GM21737 (cell line): Measurements from ENCODE around the gene CYP46A1.

Experiments
- ATAC-seq: cut with Tn5 transposase; IDR thresholded peaks from one replicate; pipeline ENCODE4 v1.9.1; 2021; ENCODE audit warnings: mild to moderate bottlenecking, moderate library complexity; ENCODE audit not compliant: unreplicated experiment

Gene CYP46A1

DNA sequence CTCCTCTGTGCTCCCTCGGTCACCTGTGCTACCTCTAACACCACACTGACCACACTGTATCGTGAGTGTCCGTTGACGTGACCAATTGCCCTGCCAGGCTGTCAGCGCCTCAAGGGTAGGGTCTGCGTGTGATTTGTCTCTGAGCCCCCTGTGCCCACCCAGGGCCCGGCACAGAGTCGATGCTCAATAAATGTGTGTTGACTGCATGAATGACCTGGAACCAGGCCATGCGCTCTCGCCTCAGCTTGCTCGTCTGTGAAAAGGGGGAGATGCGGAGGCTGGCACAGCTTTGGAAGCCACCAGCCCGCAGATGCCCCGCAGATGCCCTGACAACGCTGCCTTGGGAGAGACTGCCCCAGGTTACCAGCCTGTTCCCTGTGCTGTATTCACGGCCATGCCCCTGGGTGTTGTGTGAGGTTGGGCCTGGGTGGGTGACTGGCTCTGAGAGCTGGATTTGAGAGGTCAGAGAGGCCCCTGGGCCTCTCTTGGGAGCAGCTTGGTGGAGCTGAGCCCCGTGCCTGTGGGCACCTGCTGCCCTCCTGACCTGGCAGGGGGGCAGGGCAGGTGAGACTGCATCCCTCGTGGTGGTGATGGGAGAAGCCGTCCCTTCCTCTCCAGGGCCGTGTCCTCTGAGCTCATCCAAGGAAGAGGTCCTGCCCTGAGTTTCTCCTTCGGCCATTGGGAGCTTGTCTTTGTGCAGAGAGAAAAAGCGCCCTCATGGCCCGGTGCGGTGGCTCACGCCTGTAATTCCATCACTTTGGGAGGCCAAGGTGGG is 43.2 kb downstream of the CYP46A1 start:
- no peak for ATAC-seq

DNA sequence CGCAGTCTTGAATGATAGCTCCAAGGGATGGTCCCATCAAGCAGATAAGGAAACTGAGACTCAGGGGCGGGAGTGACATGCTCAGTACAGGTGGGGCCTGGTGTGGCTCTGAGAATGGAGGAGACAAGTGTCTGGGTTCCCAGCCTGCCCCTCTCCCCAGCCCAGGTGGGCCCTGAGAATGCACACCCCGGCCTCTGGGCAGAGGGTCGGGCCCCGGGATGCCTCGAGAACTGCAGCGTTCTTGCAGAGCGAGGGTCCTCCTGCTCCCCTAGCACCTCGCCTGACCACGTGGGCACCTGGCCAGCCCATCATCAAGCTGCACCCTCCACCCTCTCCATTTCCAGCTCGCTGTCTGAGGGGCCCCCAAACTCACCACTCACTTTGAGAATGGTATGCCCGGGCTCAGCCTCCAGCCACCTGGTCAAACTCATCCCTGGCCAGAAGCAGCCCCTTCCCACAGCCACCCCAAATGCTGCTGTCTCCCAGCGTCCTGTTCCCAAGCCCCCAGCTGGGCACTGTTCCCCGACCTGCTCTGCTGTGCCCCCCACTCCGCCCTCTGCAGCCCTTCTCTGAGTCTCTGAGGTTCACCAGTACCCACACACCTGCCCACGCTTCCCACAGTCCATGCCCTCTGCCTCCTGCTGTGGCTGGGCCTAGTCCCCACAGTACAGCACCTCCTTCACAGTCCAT is 44.3 kb downstream of the CYP46A1 start:
- no peak for ATAC-seq

DNA sequence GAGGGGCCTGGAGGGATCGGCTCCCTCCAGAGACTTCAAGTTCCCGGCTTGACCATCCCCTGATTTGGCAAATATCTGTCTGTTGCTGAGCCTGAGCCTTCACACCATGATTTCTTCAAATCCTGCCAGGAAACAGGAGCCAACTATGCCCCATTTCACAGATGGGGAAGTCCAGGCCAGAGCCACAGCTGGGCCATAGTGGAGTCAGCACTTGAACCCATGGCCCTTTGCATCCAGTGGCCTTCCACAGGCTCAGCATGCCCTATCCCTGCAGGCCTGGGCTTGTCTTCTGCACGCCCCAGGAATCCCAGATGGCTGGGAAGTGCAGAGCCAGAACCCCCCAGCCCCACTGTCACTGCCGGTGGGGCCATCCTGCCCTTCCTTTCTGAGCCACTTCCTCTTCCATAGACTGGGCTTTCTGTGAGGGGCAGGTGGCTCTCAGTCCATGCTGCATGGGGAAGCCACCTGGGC is 44.9 kb downstream of the CYP46A1 start:
- no peak for ATAC-seq

DNA sequence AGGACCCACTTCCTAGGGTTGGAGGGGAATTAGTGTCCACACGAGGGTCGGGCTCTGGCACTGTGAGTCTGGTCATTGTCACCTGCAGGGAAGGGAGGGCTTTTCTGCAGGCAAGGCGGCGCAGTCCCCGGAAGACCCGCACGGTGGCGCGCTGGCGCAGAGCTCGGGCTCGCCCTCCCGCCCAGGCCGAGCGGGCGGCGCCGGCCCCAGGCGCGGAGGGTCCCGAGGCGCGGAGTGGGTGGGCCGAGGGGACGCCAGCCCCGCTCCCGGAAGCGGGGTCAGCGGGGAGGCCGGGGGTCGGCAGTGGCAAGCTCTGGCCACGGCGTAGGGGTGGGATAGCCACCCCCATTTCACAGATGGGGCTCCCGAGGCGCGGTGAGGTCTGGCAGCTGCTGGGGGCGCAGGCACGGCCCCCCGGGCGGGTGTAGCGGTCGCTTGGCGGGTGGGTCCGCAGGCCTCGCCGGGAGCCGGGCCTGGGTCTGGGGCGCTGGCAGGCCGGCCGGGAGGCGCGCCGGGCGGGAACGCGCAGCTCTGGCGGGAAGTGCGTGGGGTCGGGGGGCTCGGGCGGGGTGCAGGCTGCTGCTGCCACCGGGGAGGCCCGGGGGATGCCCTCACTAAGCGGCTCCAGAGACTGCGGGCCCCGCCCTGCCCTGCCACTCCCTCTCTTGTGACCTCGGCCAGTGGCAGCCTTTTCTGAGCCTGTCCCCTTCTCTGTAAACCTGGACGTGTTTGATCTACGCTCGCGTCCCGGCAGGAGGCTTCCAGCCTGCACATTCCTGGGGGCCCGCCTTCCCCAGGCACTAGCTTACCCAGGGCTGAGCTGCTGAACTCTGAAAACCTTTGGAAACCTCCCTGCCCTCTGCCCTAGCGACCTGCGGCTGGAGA is 46.1 kb downstream of the CYP46A1 start:
- peak; percentile 72 for ATAC-seq

DNA sequence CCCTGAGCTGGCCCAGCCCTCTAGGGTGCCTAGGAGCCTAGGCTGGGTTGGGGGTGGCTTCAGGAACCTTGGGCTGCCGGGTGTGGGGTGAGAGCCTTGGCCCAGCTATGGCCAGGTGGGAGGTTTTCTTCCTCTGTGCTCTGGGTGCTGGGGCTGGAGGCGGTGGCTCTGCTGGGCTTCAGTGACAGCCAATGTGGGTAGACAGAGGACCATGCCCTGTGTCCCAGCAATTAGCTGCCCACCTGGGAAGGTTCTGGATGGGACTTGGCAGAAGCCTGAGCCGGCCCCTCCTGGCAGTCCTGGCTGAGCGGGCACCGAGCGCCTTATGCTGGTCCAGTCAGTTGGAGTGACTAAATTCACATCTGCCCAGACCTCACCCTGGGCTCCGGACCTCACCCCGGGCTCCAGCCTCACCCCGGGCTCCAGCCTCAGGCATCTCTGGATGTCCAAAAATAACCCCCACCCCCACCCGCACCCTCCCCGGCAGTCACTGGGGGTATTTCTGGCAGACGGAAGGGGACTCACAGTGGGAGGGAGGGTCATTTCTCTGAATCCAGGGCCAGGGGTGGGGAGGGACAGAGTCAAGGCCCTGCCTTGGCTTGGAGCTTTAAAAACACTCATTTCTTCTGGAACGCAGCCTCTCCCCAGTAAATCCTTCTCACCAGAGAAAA is 46.9 kb downstream of the CYP46A1 start:
- no peak for ATAC-seq

DNA sequence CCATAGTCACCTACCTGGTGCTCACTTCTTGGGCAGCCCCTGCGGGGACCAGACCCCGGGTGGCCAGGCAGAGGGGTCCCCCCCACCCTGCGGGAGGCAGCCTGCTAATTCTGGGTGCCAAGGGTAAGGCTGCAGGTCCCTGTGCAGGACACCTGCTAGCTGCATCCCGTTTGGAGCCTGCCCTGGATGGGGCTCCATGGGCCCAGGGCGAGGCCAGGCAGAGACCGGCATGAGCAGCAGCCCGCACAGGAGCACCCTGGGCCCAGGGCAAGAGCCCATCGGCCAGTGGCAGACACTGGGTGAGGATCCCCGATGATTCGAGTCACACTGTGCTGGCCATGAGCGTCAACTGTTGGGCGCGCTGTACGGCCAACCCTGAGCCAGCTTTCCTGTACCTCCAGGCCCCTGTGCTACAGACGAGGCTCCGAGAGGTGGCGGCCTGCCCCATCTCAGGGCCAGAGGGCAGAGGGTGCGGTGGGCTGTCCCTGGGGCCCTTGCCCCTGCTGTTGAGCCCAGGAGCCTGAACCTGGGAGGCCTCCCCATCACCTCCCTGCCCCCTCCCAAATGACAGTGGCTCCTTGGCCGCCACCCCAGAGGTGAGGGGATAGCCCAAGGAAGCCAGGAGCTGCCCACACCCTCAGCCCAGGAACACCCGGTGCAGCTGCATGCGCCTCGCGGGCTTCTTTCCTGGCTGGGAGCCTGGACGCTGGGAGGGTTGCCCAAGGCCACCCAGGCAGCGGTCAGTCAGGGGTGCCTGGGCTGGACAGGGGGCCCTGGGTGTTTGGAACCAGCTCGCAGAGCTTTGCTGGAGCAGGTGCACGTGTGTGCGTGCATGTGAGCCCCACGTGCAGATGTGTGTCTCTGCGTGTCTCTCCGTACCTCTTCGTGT is 47.7 kb downstream of the CYP46A1 start:
- no peak for ATAC-seq

DNA sequence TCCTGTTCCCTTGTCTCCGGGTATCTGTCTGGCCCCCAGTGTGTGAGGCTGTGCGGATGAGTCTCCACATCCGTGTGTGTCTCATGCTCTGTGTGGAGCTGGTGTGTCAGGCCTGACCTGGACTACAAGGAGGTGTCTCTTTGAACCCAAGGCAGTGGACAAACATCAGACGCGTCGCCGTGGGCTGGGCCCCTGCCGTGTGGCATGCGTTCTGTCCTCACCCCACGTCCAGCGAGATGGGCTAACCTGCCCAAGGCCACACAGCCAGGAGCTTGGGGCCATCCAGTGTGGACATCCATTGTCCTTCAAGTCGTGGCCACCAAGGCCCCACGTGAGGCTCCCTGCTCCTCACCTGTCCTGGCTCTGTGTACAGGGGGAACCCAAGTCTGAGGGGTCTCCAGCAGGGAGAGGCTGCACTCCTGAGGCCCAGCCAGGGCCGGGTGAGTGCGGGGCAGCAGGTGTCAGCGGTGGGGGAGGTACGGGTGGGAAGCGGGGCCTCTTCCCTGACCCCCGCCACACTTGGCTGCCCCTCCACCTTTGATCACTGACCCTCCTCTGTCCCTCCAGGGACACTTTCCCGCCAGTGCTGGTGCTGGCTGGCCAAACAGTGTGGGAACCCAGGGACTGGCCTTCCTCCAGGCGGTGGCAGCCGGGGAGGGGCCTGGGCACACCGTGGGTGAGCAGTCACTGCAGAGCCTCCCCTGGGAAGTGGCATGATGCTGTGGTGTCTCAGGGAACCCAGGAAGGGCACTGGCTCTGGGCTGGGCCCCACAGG is 48.5 kb downstream of the CYP46A1 start:
- ATAC-seq = no peak

DNA sequence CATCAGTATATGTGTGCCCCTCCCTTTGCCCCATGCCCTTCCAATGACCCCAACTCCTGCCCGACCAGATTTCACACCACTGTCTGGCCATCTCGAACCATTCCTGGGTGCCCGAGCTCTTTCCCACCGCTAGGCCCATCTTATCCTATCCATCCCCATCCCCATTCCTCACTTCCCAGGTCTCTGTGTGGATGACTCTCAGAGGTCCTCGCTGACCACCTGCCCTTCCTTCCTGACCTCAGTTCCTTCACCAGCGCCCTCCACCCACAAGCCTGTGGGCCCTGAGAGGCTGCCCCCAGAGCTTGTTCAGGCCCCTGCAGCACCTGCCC is 49.1 kb downstream of the CYP46A1 start:
- no peak for ATAC-seq

DNA sequence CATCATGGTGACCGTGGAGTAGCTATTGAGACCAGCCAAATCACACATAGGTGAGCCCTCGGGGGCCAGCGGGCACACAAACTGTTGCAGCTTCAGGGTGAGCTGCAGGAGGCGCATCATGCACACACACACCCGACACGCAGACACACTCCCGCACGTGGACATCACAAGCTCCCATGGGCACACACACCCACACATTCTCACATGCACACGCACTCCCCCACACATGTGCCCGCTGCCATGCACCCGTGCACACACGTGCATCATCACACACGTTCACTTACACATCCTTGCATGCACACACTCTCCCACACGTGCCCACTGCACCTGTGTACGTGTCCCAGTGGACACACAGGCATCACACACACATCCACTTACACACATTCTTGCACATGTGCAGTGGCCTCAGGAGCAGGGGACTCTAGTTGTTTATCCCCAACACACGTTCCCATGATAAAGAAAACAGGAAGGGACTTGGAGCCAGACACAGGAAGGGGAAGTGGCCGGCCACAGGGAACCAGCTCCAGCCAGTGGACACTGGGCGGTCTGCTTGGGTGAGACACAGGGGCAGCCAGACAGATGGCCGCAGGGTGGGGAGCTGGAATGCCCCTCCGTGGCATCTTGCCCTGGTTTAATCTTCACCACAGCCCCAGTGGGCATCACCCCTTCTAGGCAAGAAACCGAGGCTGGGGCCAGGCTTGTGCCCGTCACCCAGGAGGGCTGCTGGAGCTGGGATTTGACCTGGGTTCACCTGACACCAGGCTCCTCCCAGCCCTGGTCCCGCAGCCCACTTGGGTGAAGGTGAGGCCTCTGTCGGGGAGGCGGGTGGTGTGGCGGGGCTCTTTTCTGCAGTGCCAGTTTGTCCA is 49.7 kb downstream of the CYP46A1 start:
- ATAC-seq = no peak

DNA sequence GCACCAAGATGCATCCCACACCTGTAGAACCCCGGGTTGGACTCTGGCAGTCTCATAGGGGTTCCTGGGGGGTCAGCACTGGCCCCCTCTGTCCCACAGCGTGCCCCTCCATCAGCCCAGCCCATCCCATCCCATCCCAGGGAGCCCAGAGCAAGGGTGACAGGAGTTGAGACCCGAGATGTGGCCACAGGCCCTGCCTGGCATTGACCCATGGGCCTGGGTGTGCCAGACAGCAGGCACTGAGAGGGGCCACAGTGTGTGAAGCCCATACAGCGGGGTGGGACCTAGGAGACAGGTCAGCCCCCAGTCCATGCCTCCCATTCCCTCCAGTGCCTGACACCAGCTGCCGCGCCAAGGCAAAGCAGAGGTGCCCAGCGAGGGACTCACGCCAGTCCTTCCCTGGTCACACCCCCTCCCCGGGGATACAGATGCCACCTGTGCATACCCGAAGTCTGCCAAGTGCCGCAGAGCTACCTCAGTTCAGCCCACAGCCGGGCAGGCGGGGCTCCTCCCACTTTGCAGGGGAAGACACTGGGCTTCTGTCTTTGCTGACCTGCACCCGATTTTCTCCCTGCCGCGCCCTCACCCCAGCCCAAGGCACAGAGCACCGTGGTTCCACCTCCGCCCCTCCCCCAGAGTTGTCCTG is 50.4 kb downstream of the CYP46A1 start:
- ATAC-seq = no peak

DNA sequence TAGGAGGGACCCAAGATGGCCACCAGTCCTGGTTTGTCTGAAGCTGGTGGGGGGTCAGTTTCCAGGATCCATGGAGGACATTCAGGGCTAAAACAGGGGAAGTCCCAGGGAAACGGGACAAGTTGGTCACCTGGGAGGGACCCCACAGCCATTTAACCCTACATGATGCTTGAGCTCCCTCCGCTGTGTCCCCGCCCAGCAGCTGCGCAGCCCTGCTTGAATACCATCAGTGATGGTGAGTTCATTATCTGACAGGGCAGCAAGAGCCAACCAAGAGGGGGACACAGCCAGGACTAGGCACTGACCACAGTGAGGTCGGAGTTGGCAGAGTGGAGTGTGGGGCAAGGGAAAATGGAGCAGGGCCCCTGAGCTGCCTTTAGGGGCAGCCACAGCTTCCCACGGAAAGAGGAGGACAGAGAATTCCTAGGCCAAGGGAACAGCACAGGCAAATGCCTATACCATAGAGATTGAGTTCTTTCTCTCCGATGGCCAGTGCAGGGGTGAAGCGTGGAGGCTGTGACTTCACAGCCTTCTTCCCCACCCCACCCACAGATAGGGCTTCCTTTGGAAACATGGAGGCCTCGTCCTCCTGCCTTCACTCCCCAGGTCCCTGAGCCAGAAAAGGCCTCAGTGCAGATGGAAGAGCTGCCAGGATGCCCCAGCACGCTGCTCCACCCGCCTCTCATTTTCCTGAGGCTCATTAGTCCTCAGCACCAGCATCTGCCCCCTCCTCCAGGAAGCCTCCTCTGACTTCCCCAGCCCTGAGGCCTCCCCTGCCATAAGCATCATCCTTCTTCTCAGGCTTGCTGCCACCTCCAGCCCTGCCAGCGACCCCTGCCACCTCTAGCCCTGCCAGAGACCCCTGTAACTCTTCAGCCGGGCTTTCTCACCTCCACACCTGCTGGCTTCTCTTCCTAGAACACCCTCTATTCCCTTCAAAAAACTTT is 51.4 kb downstream of the CYP46A1 start:
- ATAC-seq = no peak

DNA sequence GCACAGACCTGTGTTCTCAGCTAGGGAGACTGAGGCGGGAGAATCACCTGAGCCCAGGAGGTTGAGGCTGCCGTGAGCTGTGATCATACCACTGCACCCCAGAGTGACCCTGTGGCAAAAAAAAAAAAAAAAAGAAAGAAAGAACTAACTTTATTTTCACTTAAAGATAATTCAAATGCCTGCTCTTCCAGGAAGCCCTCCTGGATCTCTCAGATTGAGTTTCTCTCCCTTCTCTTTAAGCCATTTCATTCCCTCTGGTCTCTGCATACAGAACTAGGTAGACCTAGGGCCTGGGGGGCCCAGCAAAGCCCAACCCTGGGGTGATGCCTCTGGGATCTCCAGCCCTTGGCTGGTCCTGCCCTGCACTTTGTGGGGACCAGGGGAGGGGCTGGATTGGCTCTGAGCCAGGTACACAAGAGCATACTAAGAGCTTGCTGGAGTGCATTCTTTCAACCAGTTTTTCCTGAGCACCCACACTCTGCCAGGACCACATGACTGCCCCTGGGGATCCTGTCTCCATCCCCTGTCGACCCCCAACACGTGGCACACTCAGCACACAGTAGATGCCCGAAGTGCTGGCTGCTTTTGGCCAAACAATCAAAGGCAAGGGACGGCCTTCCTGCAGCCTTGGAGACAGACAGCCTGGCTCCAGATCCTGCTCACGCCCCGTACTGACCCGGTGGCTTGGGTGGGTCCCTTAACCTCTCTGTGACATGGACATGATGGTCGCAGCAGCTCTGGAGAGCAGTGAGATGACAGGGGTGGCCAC is 52.7 kb downstream of the CYP46A1 start:
- no peak for ATAC-seq

DNA sequence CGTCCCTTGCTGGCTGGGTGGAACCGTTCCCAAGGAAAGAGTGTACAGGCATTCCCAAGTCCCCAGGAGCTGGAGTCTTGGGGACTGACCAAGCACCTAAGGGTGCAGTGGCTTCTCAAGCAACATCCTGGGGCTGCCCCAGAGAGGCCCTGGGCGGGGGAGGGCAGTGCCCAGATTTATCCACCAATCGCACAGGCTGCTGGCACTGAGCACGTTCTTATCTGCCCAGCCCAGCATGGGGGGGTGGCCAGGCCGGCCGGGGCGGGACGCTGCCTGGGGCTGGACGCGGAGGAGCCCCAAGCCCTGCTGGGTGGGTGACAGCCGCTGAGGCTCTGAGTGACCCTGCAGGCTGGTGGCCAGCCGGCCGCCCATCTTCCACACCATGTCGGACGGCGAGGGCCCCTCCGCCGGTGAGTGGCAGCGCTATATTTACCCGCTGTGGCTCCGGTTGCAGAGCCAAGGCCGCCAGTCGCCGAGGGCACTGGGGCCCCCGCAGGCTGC is 53.4 kb downstream of the CYP46A1 start:
- no peak for ATAC-seq

DNA sequence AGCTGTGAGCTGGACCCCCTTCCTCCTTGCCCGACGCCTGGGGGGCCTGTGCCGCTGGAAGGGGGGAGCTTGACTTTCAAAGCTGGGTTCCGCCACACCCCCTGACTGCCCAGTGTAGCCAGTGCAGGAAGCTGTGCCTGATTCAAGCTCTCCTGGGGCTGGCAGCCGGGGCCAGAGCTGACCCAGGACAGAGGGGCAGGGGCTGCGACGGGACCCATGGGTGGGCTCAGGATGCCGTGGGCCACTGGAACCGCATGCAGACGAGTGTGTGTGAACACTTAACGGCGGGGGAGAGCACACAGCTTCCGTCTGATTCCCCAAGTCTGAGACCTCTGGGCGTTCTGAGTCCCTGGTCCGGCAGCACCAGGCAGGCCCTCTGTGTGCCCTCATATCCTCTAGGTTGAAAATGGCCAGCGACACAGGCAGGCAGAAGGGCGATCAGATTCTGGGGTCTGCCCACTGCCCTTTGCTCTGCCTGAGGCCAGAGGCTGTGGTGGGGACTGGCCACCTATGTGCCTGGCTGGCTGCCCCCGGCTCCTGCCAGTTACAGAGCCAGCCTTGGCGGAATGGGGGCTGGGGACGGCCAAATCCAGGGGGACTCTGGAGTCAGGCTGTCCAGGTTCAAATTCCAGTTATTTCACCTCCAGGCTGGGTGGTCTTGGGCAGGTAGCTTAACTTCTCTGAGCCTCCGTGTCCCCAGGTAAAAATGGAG is 54.0 kb downstream of the CYP46A1 start:
- no peak for ATAC-seq

DNA sequence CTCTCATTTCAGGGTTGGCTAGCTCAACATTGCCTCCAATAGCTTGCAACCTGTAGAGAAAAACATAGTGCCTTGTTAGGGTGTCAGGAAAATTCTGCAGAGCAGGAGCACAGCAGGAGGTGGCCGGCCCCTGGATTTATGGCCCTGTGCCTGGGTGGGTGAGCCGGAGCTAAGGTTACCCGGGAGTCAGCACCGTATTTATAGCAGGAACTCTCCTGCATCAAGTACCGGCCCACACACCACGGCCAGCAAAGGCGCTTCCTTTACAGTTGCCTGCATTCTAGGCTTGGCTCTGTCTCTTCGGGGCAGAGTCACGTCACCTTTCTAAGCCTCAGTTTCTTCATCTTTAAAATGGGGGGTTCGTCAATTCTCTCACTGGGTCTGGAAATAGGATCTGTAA is 56.3 kb downstream of the CYP46A1 start:
- no peak for ATAC-seq
